Astrocyte (in vitro differentiated cells and primary cell): Measurements from ENCODE around the gene ABHD3. TPM values are rescaled to one million over a fixed set of nuclear protein-coding genes. Genes with fewer than 3 reads are reported as not detected.
"Not testable (repeated sequence)": the region's sequence is repeated elsewhere in the genome, so short reads cannot be mapped to it uniquely, and the experiment has no call there.

Source experiments
- DNase-seq: peaks from one replicate; pipeline ENCODE4 v3.0.0-alpha.2; 2010; ENCODE audit warnings: low read depth
- FAIRE-seq: peaks from 2 replicates; lab custom pipeline; 2011; peaks lifted over from hg19 to GRCh38; lab: Jason Lieb, UNC
- H2AFZ ChIP-seq: 2 replicates; pipeline ENCODE4 v1.6.0; 2012; ENCODE audit warnings: low read depth, low read length, inconsistent platforms
- H3K27ac ChIP-seq: 2 replicates; pipeline ENCODE4 v1.5.1; 2011; ENCODE audit warnings: low read depth, low read length, inconsistent platforms
- H3K27me3 ChIP-seq: 2 replicates; pipeline ENCODE4 v1.6.0; 2011; ENCODE audit warnings: low read length, inconsistent platforms; ENCODE audit not compliant: insufficient read depth
- H3K36me3 ChIP-seq: 2 replicates; pipeline ENCODE4 v1.5.1; 2011; ENCODE audit warnings: low read length, inconsistent platforms; ENCODE audit not compliant: insufficient read depth
- H3K4me1 ChIP-seq: 2 replicates; pipeline ENCODE4 v1.5.1; 2011; ENCODE audit warnings: low read length, inconsistent platforms; ENCODE audit not compliant: insufficient read depth
- H3K4me2 ChIP-seq: 2 replicates; pipeline ENCODE4 v1.6.0; 2012; ENCODE audit warnings: low read length, inconsistent platforms
- H3K4me3 ChIP-seq: 2 replicates; pipeline ENCODE4 v1.5.1; 2011; ENCODE audit warnings: low read depth, mild to moderate bottlenecking, low read length, inconsistent platforms; ENCODE audit not compliant: insufficient read depth
- H3K79me2 ChIP-seq: 2 replicates; pipeline ENCODE4 v1.6.0; 2012; ENCODE audit warnings: mild to moderate bottlenecking, low read length, inconsistent platforms; ENCODE audit not compliant: insufficient read depth
- H3K9ac ChIP-seq: 2 replicates; pipeline ENCODE4 v1.6.0; 2012; ENCODE audit warnings: mild to moderate bottlenecking, low read length, inconsistent platforms
- H3K9me3 ChIP-seq: 2 replicates; pipeline ENCODE4 v1.5.1; 2012; ENCODE audit warnings: low read depth, mild to moderate bottlenecking, low read length, inconsistent platforms; ENCODE audit not compliant: insufficient read depth
- H4K20me1 ChIP-seq: 2 replicates; pipeline ENCODE4 v1.6.0; 2012; ENCODE audit warnings: low read length, inconsistent platforms; ENCODE audit not compliant: insufficient read depth
- H3K27ac Mint-ChIP-seq: one replicate; pipeline ENCODE4 v1.8.0; 2021; ENCODE audit warnings: mild to moderate bottlenecking, mixed read lengths; ENCODE audit not compliant: unreplicated experiment
- H3K27me3 Mint-ChIP-seq: one replicate; pipeline ENCODE4 v1.8.0; 2021; ENCODE audit warnings: low read depth, mixed read lengths; ENCODE audit not compliant: unreplicated experiment
- H3K36me3 Mint-ChIP-seq: one replicate; pipeline ENCODE4 v1.8.0; 2021; ENCODE audit warnings: low read depth, mixed read lengths; ENCODE audit not compliant: unreplicated experiment
- H3K4me1 Mint-ChIP-seq: one replicate; pipeline ENCODE4 v1.8.0; 2021; ENCODE audit warnings: low read depth, mixed read lengths; ENCODE audit not compliant: unreplicated experiment
- H3K4me3 Mint-ChIP-seq: one replicate; pipeline ENCODE4 v1.8.0; 2021; ENCODE audit warnings: mild to moderate bottlenecking, moderate library complexity, mixed read lengths; ENCODE audit not compliant: unreplicated experiment
- H3K9me3 Mint-ChIP-seq: one replicate; pipeline ENCODE4 v1.8.0; 2021; ENCODE audit warnings: mild to moderate bottlenecking, mixed read lengths; ENCODE audit not compliant: unreplicated experiment
- EZH2 ChIP-seq: IDR thresholded peaks from 2 replicates; pipeline ENCODE4 v1.6.1; 2012; ENCODE audit warnings: mild to moderate bottlenecking, low read length, inconsistent platforms; ENCODE audit not compliant: insufficient read depth
- total RNA-seq: library from RNA; stranded (reverse); gene quantifications from 2 replicates; pipeline ENCODE4 v1.2.1, GENCODE V29; 2021
- TF ChIP-seq, protein P1 (sequence below): IDR thresholded peaks from 2 replicates; pipeline ENCODE4 v1.5.1; 2011; ENCODE audit warnings: low read depth, mild to moderate bottlenecking, inconsistent platforms, low read length, moderate library complexity; ENCODE audit not compliant: insufficient read depth

ABHD3 gene
- total RNA-seq, 1 donor from 2014 or later = 5.1 TPM

DNA sequence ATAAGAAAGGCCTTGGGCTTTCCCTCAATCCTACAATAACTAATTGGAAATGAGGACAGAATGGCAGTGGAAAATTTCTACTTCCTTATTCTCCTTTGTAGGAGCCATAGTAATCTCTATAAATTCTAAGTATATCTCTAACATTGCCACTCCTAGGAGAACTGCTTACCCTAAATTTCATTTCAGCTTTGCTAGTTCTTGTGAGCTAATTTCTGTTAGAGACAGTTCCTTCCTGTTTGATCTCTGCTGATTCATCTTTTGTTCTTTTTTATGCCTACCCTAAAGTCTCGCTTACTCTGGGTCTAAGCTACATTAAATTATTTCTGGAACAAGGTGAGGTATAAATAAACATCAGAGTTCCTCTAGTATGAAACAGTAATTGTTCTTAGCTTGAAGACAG, 25.7 kb downstream of the ABHD3 start:
- H3K9ac ChIP-seq = no peak overlapping the region
- Mint-ChIP-seq H3K9me3 (no peaks in the 10 kb centered on the region), H3K36me3 (no peaks in the 10 kb centered on the region), H3K27me3 (no peaks in the 10 kb centered on the region), H3K4me3 (no peak overlapping the region), H3K4me1 (peaks cover 6% of the 10 kb centered on the region), H3K27ac (no peak overlapping the region)
- FAIRE-seq = no peak
- no peak overlapping the region for H3K4me3 ChIP-seq
- H3K4me2 ChIP-seq = no peak overlapping the region
- no peaks in the 10 kb centered on the region for H3K9me3 ChIP-seq
- no peaks in the 10 kb centered on the region for H4K20me1 ChIP-seq
- no peak for TF ChIP-seq EZH2
- TF ChIP-seq, protein P1, sequence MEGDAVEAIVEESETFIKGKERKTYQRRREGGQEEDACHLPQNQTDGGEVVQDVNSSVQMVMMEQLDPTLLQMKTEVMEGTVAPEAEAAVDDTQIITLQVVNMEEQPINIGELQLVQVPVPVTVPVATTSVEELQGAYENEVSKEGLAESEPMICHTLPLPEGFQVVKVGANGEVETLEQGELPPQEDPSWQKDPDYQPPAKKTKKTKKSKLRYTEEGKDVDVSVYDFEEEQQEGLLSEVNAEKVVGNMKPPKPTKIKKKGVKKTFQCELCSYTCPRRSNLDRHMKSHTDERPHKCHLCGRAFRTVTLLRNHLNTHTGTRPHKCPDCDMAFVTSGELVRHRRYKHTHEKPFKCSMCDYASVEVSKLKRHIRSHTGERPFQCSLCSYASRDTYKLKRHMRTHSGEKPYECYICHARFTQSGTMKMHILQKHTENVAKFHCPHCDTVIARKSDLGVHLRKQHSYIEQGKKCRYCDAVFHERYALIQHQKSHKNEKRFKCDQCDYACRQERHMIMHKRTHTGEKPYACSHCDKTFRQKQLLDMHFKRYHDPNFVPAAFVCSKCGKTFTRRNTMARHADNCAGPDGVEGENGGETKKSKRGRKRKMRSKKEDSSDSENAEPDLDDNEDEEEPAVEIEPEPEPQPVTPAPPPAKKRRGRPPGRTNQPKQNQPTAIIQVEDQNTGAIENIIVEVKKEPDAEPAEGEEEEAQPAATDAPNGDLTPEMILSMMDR = no peak
- H3K36me3 ChIP-seq = no peaks in the 10 kb centered on the region
- no peaks in the 10 kb centered on the region for H3K79me2 ChIP-seq
- DNase-seq = no peak
- no peak overlapping the region for H2AFZ ChIP-seq
- H3K27ac ChIP-seq = no peak overlapping the region
- H3K4me1 ChIP-seq = peaks cover 7% of the 10 kb centered on the region
- H3K27me3 ChIP-seq = no peaks in the 10 kb centered on the region

DNA sequence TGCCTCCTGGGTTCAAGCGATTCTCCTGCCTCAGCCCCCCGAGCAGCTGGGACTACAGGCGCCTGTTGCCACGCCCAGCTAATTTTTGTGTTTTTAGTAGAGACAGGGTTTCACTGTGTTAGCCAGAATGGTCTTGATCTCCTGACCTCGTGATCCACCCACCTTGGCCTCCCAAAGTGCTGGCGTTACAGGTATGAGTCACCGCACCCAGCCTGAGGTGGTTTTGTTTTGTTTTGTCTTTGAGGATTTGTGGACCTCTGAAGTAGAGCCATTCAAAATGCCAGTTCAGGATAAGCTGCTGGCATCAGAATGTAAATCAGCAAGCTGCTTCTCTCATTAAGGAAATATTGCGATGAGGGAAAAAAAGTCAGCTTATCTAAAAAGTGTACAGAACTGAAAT, 29.2 kb downstream of the ABHD3 start:
- not testable (repeated sequence) for H3K36me3 Mint-ChIP-seq, H3K27ac ChIP-seq, FAIRE-seq, H3K27ac Mint-ChIP-seq, H3K4me2 ChIP-seq, H3K9me3 Mint-ChIP-seq, H4K20me1 ChIP-seq, H3K79me2 ChIP-seq, H3K4me1 Mint-ChIP-seq, H3K36me3 ChIP-seq, H3K27me3 Mint-ChIP-seq, H3K27me3 ChIP-seq, H3K4me3 ChIP-seq, H3K9me3 ChIP-seq, H3K9ac ChIP-seq, H2AFZ ChIP-seq, H3K4me3 Mint-ChIP-seq
- H3K4me1 ChIP-seq = peaks cover 17% of the 10 kb centered on the region
- peak; percentile 21 for DNase-seq

DNA sequence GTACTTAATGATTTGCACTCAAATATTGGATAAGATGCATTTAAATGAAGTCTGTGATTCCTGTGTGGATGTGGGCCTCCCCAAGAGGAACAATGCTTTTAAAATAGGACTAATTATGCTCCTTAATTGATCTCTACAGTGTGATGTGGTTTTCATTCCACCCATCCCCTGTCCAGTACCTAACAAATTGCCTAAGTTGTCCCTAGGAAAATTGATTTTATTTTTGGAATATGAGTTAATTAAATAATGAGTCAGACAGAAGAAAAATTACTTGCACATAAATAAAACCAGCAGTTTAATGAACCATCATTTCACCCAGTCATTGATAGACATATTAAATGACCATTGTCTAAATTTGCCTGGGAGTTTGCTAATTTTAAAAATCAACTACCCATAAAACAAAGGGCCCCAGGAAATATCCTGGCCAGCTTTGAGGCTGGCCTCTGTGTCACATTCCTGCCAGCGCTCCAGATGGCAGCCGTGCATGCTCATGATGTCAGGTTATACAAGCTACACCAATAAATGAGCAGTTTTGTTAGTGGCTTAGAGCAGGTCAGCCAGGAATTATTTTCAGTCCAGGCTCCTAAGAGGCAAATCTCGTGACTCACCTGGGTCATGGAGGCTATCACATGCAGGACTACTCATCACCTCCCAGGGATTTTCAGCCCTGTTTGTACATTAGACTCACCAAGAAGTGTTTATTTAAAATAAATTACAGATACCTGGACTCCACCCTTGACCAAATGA, 31.9 kb downstream of the ABHD3 start:
- H3K27me3 ChIP-seq = no peaks in the 10 kb centered on the region
- H3K4me3 Mint-ChIP-seq = no peak overlapping the region
- H3K4me2 ChIP-seq = peak overlapping the region; percentile 16
- H3K9ac ChIP-seq = no peak overlapping the region
- peak; percentile 56 for DNase-seq
- no peak overlapping the region for H2AFZ ChIP-seq
- H3K9me3 Mint-ChIP-seq = no peaks in the 10 kb centered on the region
- peaks cover 2% of the 10 kb centered on the region for H3K36me3 Mint-ChIP-seq
- H3K36me3 ChIP-seq = no peaks in the 10 kb centered on the region
- no peak overlapping the region for H3K27ac ChIP-seq
- no peak overlapping the region for H3K27ac Mint-ChIP-seq
- TF ChIP-seq, protein P1 = no peak
- TF ChIP-seq EZH2 = no peak
- H4K20me1 ChIP-seq = no peaks in the 10 kb centered on the region
- H3K4me1 ChIP-seq = peaks cover 17% of the 10 kb centered on the region
- H3K4me3 ChIP-seq = no peak overlapping the region
- no peaks in the 10 kb centered on the region for H3K9me3 ChIP-seq
- peaks cover 10% of the 10 kb centered on the region for H3K4me1 Mint-ChIP-seq
- no peaks in the 10 kb centered on the region for H3K27me3 Mint-ChIP-seq
- H3K79me2 ChIP-seq = no peaks in the 10 kb centered on the region
- no peak for FAIRE-seq
